ENCODE data around the gene TLR7. TPM values are rescaled to one million over a fixed set of nuclear protein-coding genes. Genes with fewer than 3 reads are reported as not detected.

TLR7 gene
- total and polyA plus RNA-seq, 7 donors = 0.03 to 0.73 (median 0.08) TPM

GRCh38 chrX:12824944-12825343 is 41.9 kb upstream of the TLR7 start:
- DNase-seq = no peak
- Histone ChIP-seq H3K4me3 (no peak overlapping the region), H3K4me1 (no peaks in the 10 kb centered on the region), H3K27me3 (ENCODE audit: insufficient read depth in 3 of 3, low read length in 2 of 3) (no peaks in the 10 kb centered on the region), H3K36me3 (ENCODE audit: insufficient read depth in 1 of 2, low read depth in 1 of 2) (no peaks in the 10 kb centered on the region), H3K27ac (no peak overlapping the region), H3K9me3 (no peaks in the 10 kb centered on the region)
- TF ChIP-seq, protein P1, sequence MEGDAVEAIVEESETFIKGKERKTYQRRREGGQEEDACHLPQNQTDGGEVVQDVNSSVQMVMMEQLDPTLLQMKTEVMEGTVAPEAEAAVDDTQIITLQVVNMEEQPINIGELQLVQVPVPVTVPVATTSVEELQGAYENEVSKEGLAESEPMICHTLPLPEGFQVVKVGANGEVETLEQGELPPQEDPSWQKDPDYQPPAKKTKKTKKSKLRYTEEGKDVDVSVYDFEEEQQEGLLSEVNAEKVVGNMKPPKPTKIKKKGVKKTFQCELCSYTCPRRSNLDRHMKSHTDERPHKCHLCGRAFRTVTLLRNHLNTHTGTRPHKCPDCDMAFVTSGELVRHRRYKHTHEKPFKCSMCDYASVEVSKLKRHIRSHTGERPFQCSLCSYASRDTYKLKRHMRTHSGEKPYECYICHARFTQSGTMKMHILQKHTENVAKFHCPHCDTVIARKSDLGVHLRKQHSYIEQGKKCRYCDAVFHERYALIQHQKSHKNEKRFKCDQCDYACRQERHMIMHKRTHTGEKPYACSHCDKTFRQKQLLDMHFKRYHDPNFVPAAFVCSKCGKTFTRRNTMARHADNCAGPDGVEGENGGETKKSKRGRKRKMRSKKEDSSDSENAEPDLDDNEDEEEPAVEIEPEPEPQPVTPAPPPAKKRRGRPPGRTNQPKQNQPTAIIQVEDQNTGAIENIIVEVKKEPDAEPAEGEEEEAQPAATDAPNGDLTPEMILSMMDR (IDR thresholded peaks at IDR 0.05) = no peak
- intact Hi-C loops (cut with DNase I) = no loop called here
- 77 to 83% (median 82%) methylated on average over 9 of the region's 9 CpGs for WGBS, 3 donors
- no peak for ATAC-seq

- no peak overlapping the region for H3K27ac ChIP-seq
- ATAC-seq = no peak
- no peaks in the 10 kb centered on the region for H3K4me1 ChIP-seq
- H3K4me3 ChIP-seq = no peak overlapping the region
- no peaks in the 10 kb centered on the region for H3K36me3 ChIP-seq (ENCODE audit: insufficient read depth in 1 of 2, low read depth in 1 of 2)
- no peak for DNase-seq
- intact Hi-C loops (cut with DNase I) = no loop called here
- no peaks in the 10 kb centered on the region for H3K9me3 ChIP-seq
- 80 to 94% (median 92%) methylated on average over 8 of the region's 8 CpGs for WGBS, 3 donors
- H3K27me3 ChIP-seq (ENCODE audit: insufficient read depth in 3 of 3, low read length in 2 of 3) = no peaks in the 10 kb centered on the region
- TF ChIP-seq, protein P1 (IDR thresholded peaks at IDR 0.05) = no peak
Observed at GRCh38 chrX:12825801-12826200, 41.1 kb upstream of the TLR7 start.

DNA sequence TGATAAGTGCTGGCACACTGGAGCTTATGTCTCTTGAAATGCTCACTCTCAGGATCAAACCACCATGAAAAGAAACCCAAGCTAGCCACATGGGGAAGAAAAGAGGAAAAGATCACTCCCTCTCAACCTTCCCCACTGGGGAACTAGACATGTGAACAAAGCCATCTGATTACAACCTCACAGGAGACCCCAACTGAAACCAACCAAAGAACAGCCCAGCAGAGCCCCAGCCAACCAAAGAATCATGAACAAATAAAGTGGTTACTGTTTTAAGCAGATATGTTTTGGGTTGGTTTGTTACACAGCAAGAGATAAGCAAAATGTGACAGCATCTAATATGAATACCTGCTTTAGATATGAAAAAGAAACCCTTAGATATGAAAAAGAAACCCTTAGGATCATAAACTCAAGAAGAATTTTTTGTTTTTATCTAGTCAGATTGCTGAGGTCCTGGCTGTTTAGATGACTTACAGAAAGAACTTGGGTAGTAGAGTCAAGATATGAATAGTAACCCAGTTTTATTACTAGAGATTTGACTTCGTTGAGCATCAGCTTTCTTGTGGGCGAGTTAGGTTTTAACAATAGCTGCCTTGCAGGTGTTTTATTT is 23.7 kb upstream of the TLR7 start:
- ATAC-seq (no peak), DNase-seq (no peak)
- 73 to 84% (median 83%) methylated on average over 2 of the region's 2 CpGs for WGBS, 3 donors
- intact Hi-C loops (cut with DNase I) = no loop called here
- Histone ChIP-seq H3K36me3 (ENCODE audit: insufficient read depth in 1 of 2, low read depth in 1 of 2) (no peaks in the 10 kb centered on the region), H3K4me1 (no peaks in the 10 kb centered on the region), H3K4me3 (no peak overlapping the region), H3K9me3 (no peaks in the 10 kb centered on the region), H3K27me3 (ENCODE audit: insufficient read depth in 3 of 3, low read length in 2 of 3) (peaks cover 0 to 4% (median 0%) of the 10 kb centered on the region in 3 donors), H3K27ac (no peak overlapping the region)
- TF ChIP-seq, protein P1 (IDR thresholded peaks at IDR 0.05) = no peak

- Histone ChIP-seq H3K27me3 (ENCODE audit: insufficient read depth in 3 of 3, low read length in 2 of 3) (peaks cover 0 to 4% (median 0%) of the 10 kb centered on the region in 3 donors), H3K4me1 (no peaks in the 10 kb centered on the region), H3K4me3 (no peak overlapping the region), H3K36me3 (ENCODE audit: insufficient read depth in 1 of 2, low read depth in 1 of 2) (no peaks in the 10 kb centered on the region), H3K27ac (no peak overlapping the region), H3K9me3 (no peaks in the 10 kb centered on the region)
- DNase-seq = no peak
- WGBS, 3 donors = 37 to 44% (median 39%) methylated on average over 6 of the region's 6 CpGs
- intact Hi-C loops (cut with DNase I) = no loop called here
- ATAC-seq = no peak
- TF ChIP-seq, protein P1 (IDR thresholded peaks at IDR 0.05) = no peak
Observed at GRCh38 chrX:12843668-12844279, 23.1 kb upstream of the TLR7 start.

All from psoas muscle (tissue), 8 donors.